Common myeloid progenitor, CD34-positive (primary cell): Measurements from ENCODE around the gene MIA.
"Not testable (repeated sequence)": the region's sequence is repeated elsewhere in the genome, so short reads cannot be mapped to it uniquely, and the experiment has no call there.

Experiments used
- CTCF ChIA-PET: fragments of 350-600 bp; sonication (Branson Sonifier 250); formaldehyde crosslinking; loops from one replicate; lab custom pipeline; 2021; ENCODE audit warnings: antibody characterized with exemption; lab: Charles Lee
- POLR2A ChIA-PET: fragments of 350-600 bp; sonication (Branson Sonifier 250); formaldehyde crosslinking; loops from one replicate; lab custom pipeline; 2021; ENCODE audit warnings: antibody characterized with exemption; lab: Charles Lee
- DNase-seq, 3 donors: peaks; one replicate each; pipeline versions ENCODE4 v3.0.0 to v3.0.0-alpha.2; 2013
- H3K27ac ChIP-seq, 2 experiments: 1 replicate in 1 of 2; 2 replicates in 1 of 2; pipeline ENCODE4 v1.7.0; 2013; ENCODE audit warnings: inconsistent platforms in 2 of 2, low read length in 2 of 2, mild to moderate bottlenecking in 2 of 2, low read depth in 1 of 2, moderate library complexity in 1 of 2; ENCODE audit not compliant: severe bottlenecking in 2 of 2, insufficient read depth in 1 of 2, poor library complexity in 1 of 2
- H3K27me3 ChIP-seq, 5 experiments: replicated peaks in 2 of 5; 1 replicate in 3 of 5; 2 replicates in 2 of 5; pipeline versions ENCODE4 v1.6.1 to v1.7.0; 2013; ENCODE audit warnings: low read length in 4 of 5, mild to moderate bottlenecking in 2 of 5, moderate library complexity in 2 of 5, inconsistent platforms in 1 of 5; ENCODE audit not compliant: insufficient read depth in 5 of 5, control insufficient read depth in 4 of 5
- H3K36me3 ChIP-seq, 4 experiments: 1 replicate in 2 of 4; 2 replicates in 2 of 4; pipeline versions ENCODE4 v1.6.1 to v1.7.0; 2013; ENCODE audit warnings: low read length in 3 of 4, control low read depth in 1 of 4, mild to moderate bottlenecking in 1 of 4; ENCODE audit not compliant: control insufficient read depth in 4 of 4, insufficient read depth in 4 of 4
- H3K4me1 ChIP-seq, 4 experiments: 1 replicate in 3 of 4; 2 replicates in 1 of 4; pipeline versions ENCODE4 v1.6.1 to v1.7.1; 2013; ENCODE audit warnings: low read length in 3 of 4, mild to moderate bottlenecking in 3 of 4, control low read depth in 1 of 4, inconsistent platforms in 1 of 4, moderate library complexity in 1 of 4; ENCODE audit not compliant: control insufficient read depth in 4 of 4, insufficient read depth in 4 of 4; ENCODE audit errors: control extremely low read depth in 1 of 4
- H3K4me3 ChIP-seq, 7 experiments: 1 replicate in 4 of 7; 2 replicates in 3 of 7; pipeline versions ENCODE4 v1.5.1 to v1.7.0; 2013; ENCODE audit warnings: mild to moderate bottlenecking in 7 of 7, low read length in 6 of 7, moderate library complexity in 6 of 7, inconsistent platforms in 2 of 7, low read depth in 2 of 7, control low read depth in 1 of 7; ENCODE audit not compliant: insufficient read depth in 4 of 7, control insufficient read depth in 1 of 7; ENCODE audit errors: extremely low read depth in 1 of 7
- H3K9me3 ChIP-seq, 5 experiments: 1 replicate in 4 of 5; 2 replicates in 1 of 5; pipeline versions ENCODE4 v1.6.1 to v1.7.1; 2013; ENCODE audit warnings: low read length in 4 of 5, mild to moderate bottlenecking in 2 of 5, inconsistent platforms in 1 of 5, low read depth in 1 of 5, moderate library complexity in 1 of 5; ENCODE audit not compliant: control insufficient read depth in 4 of 5, insufficient read depth in 2 of 5; ENCODE audit errors: control extremely low read depth in 1 of 5
- WGBS: methylation state at CpG from one replicate; pipeline ENCODE4 v1.1.5; 2013; ENCODE audit not compliant: insufficient coverage; 5-methylcytosine and 5-hydroxymethylcytosine counted together

The MIA gene

DNA sequence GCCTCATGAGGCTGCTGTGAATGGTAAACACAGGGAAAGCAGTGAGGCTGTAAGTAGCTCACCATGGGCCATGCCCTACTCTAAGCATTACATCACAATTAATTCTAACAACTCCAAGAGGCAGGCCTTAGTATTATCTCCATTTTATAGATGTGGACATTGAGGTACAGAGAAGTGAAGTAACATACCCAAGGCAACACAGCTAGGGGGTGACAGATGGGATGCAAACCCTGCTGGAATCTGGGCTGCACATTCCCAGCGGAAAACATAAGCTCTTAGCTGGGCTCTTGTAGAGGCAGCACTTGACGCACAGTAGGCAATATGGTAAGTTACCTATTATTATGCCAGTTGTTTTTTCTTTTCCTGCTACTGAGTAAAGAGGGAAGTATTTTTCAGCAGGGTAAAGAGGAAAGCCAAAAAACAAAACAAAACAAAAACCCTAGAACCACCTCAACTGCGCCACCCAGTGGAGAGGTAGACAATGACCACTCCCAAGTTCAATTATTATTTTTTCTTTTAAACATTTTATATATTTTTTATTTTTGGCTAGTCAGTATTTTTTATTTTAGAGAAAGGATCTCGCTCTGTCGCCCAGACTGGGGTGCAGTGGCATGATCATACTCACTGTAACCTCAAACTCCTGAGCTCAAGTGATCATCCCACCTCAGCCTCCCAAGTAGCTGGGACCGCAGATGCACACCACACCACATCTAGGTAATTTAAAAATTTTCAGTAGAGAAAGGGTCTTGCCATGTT is 44.3 kb downstream of the MIA start:
- H3K27me3 ChIP-seq, H3K27ac ChIP-seq, H3K9me3 ChIP-seq, POLR2A ChIA-PET, H3K36me3 ChIP-seq: not testable (repeated sequence)
- WGBS, result 100% methylated on average over 1 of the region's 6 CpGs
- DNase-seq, result peak; percentile 60 to 79 (median 75)
- peak overlapping the region in 1 of 7 experiments; percentile 28 for H3K4me3 ChIP-seq
- CTCF ChIA-PET, result interaction anchor here (0.7 to 2.5 kb wide), 8 partner anchors 9 to 173 kb away, joined by 3 to 25 read pairs (median 4); no protein-coding TSS in a partner anchor
- H3K4me1 ChIP-seq, result peaks cover 0 to 46% (median 39%) of the 10 kb centered on the region in 4 experiments

GRCh38 chr19:40822161-40822560 is 46.8 kb downstream of the MIA start:
- POLR2A ChIA-PET, result no interaction called here
- Histone ChIP-seq H3K4me1 (peaks cover 0 to 60% (median 51%) of the 10 kb centered on the region in 4 experiments), H3K36me3 (peaks cover 0 to 3% (median 0%) of the 10 kb centered on the region in 4 experiments), H3K9me3 (no peaks in the 10 kb centered on the region), H3K4me3 (no peak overlapping the region), H3K27ac (peak overlapping the region; percentile 46 to 66), H3K27me3 (no peaks in the 10 kb centered on the region)
- peak in 1 of 3 donors; percentile 27 for DNase-seq
- WGBS, result 87% methylated on average over 22 of the region's 22 CpGs
- CTCF ChIA-PET, result interaction anchor here (0.6 to 1.4 kb wide), 3 partner anchors 15 to 497 kb away, joined by 3 to 4 read pairs (median 4); no protein-coding TSS in a partner anchor

- H3K9me3 ChIP-seq, H3K27me3 ChIP-seq, POLR2A ChIA-PET, H3K36me3 ChIP-seq: not testable (repeated sequence)
- CTCF ChIA-PET, result interaction anchor here (0.9 to 1.4 kb wide), 3 partner anchors 15 to 159 kb away, joined by 3 to 4 read pairs (median 4); no protein-coding TSS in a partner anchor
- peak; percentile 67 to 84 (median 73) for DNase-seq
- Histone ChIP-seq H3K4me3 (peak overlapping the region in 2 of 7 experiments; percentile 26 to 38), H3K27ac (peak overlapping the region; percentile 46 to 74), H3K4me1 (peaks cover 0 to 63% (median 51%) of the 10 kb centered on the region in 4 experiments)
- WGBS, result 33% methylated on average over 4 of the region's 9 CpGs
These were observed 47.6 kb downstream of the MIA start for GRCh38 chr19:40822704-40823553.

DNA sequence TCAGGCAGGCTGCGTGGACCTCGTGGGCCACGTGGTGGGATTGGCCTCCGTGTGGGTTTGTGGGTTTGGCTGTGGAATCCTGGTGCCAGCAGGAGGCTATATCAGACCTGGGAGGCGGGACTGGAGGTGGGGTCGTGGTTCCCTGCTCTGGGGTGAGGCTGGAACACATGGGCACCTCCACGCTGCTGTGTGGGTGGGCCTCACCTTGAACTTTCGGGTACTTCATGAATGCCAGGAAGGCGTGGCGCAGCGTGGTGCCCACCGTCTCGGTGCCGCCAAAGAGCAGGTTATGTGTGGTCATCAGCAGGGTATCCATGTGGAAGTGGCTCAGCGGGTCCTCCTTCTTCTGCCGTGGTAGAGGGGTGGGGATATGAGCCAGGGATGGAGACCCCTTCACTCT is 49.6 kb downstream of the MIA start:
- 93% methylated on average over 10 of the region's 16 CpGs for WGBS
- not testable (repeated sequence) for H3K9me3 ChIP-seq, H3K4me3 ChIP-seq, DNase-seq, H3K36me3 ChIP-seq, H3K27ac ChIP-seq, H3K27me3 ChIP-seq
- ChIA-PET POLR2A (interaction anchor here (0.6 kb wide), 1 partner anchor 159 kb away, joined by 4 read pairs; no protein-coding TSS in a partner anchor), CTCF (interaction anchor here (1.3 kb wide), 1 partner anchor 20 kb away, joined by 3 read pairs; no protein-coding TSS in a partner anchor)
- H3K4me1 ChIP-seq, result peaks cover 0 to 47% (median 40%) of the 10 kb centered on the region in 4 experiments

DNA sequence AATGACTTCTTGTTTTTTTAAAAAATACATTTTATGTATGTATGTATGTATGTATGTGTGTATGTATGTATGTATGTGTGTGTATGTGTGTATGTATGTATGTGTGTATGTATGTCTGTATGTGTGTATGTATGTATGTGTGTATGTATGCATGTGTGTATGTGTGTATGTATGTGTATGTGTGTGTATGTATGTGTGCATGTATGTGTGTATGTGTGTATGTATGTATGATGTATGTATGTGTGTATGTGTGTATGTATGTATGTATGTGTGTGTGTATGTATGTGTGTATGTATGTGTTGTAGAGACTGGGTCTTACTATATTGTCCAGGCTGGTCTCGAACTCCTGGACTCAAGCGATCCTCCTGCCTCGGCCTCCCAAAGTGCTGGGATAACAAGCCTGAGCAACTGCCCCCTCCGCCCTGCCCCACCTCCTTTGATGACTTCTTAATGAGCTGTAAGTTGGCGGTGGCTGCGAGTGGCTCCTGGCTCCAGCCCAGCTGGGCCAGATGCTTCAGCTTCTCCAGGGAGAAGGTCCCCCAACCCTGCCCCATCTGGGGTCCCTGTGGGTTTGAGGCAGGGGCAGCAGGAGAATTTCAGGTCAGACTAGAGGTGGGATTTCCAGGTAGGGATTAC is 50.3 kb downstream of the MIA start:
- WGBS, result no CpG with 5 or more reads among the region's 6 CpGs
- H3K27me3 ChIP-seq, CTCF ChIA-PET, H3K4me3 ChIP-seq, H3K27ac ChIP-seq, H3K36me3 ChIP-seq, H3K9me3 ChIP-seq, DNase-seq: not testable (repeated sequence)
- POLR2A ChIA-PET, result interaction anchor here (0.6 kb wide), 1 partner anchor 160 kb away, joined by 4 read pairs; no protein-coding TSS in a partner anchor
- peaks cover 0 to 45% (median 40%) of the 10 kb centered on the region in 4 experiments for H3K4me1 ChIP-seq

DNA sequence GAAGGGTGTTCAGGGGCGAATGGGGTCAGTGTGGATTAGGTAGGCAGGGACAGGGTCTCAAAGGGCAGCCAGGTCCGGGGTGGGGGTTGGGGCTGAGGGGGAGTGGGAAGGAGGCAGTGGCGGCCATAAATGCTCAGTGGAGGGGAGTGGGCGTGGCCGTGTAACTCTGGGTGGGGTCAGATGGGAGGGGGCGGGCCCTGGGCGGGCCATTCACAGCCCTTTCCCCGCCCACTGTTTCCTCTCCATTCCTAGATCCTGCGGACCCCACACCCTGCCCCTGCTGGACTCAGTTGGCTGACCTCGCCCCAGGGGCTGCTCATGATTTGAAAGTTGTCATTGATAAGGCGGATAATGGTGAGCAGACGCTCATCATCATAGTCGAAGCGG is 51.0 kb downstream of the MIA start:
- H3K4me1 ChIP-seq, result peaks cover 0 to 45% (median 40%) of the 10 kb centered on the region in 4 experiments
- H3K36me3 ChIP-seq, DNase-seq, CTCF ChIA-PET, H3K27ac ChIP-seq, H3K27me3 ChIP-seq, POLR2A ChIA-PET, H3K9me3 ChIP-seq, H3K4me3 ChIP-seq: not testable (repeated sequence)
- WGBS, result 97% methylated on average over 4 of the region's 14 CpGs
